GM18499 (cell line): ENCODE measurements around the gene HMX2.

Source experiments
- ATAC-seq: cut with Tn5 transposase; IDR thresholded peaks from one replicate; pipeline ENCODE4 v1.9.1; 2021; ENCODE audit warnings: moderate number of reproducible peaks; ENCODE audit not compliant: insufficient read depth, unreplicated experiment

HMX2 gene, protein sequence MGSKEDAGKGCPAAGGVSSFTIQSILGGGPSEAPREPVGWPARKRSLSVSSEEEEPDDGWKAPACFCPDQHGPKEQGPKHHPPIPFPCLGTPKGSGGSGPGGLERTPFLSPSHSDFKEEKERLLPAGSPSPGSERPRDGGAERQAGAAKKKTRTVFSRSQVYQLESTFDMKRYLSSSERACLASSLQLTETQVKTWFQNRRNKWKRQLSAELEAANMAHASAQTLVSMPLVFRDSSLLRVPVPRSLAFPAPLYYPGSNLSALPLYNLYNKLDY

DNA sequence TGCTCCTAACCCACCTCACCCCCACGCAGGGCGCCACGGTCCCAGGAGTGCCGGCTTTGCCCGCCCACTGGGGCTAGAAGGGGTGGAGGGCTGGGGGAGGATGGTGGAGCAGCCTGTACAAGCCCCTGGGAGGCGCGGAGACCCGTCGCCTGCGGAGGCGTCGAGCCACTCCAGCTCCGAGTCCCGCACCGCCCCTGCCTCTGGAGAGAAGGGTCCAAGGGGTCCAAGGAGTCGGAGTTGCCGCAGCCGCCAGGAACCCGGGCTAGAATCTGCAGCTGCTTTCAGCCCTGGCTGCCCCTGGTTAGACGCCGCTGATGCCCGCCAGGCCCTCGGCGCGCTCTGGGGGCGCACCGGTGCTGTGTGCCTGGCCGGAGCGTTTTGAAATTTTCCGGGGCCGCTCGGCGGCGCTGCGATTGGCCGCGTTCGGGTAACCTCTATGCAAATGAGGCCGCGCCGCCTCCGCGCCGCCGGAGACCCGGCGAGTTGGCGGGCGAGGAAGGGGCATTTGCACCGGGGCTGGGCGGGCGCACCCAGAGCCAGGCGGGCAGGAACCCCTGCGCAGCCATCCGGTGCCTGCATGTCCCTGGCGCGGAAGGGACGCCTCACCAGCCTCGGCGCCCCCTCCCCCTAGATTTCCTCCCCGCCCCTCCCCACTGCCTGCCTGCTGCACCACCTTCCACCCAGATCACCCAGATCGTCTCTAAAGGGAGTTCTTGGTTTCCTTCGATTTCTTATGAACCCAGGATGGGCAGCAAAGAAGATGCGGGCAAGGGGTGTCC, at the start of gene HMX2:
Gene HMX2, plus strand, starts transcription at position 502 of the 779 bp plus-strand sequence. Its CDS starts 243 bp downstream, at position 745.
- ATAC-seq = no peak

DNA sequence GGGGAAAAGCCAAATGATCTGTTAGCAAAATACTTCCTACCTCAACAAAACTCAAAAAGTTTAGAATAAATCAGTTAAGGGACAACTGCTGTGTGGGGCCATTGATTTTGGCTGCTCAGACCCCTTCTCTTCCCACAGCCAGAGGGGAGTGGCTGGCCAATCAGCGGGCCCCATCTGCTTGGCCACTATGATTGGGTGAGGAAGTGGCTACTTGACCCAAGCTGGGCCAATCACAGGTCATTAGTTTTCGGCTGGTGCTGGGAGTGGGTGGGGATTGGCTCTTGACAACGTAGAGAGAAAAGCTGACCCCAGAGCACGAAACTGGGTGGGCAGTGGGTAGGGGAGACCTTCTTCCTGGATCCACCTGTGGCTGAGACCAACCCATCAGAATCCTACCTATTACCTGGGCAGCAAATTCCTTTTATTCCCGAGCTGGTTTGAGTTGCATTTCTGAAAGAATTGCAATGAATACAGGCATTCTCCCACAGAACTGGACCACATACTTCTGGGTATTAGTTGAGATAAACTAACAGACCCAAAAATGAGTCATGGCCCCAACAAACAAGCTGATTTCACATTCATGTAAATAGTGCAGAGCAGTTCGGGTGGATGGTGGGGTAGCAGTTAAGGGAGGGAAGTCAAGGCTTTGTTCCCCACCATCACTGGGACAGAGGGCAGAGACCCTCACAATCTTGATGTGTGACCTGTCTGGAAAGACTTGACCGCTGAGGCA, 47.7 kb upstream of the HMX2 start:
- no peak for ATAC-seq

DNA sequence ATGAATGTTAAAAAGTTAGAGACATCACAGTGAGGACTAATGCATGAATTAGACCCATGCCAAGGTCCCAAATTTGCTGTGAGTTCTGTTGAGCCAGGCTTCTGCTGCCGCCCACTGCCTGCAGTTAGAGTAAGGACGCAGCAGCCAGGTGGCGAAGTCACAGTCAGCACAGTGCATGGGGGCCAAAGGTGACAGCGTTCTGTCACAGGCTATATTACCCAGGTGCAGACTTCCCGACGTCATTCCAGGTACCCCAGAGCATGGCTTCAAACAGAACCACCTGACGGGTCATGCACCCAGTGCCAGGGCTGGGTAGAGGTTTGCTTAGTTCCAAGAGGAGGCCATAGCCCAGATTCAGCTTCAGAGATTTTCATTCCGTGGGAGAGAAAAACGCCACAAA, 46.1 kb upstream of the HMX2 start:
- no peak for ATAC-seq

- no peak for ATAC-seq
Observed at GRCh38 chr10:123102673-123103072, 45.3 kb upstream of the HMX2 start.

DNA sequence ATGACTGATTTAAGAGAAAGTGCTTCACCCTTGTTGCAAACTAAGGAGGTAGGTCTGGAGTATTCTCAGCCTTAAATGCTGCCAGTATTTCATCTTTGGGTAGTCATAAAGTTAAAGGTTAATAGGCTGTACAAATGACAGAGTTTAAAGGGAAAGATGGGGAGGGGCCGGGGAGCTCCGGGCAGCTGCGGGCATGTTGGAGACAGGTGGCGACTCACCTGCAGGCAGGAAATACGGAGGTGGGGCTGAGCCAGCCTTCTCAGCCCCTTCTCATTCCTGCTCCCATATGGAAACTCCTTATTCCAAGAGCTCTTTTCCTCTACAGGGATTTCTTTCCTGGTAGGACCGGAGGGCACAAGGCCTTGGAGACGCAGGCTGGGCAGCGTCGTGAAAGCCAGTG, 44.0 kb upstream of the HMX2 start:
- no peak for ATAC-seq

DNA sequence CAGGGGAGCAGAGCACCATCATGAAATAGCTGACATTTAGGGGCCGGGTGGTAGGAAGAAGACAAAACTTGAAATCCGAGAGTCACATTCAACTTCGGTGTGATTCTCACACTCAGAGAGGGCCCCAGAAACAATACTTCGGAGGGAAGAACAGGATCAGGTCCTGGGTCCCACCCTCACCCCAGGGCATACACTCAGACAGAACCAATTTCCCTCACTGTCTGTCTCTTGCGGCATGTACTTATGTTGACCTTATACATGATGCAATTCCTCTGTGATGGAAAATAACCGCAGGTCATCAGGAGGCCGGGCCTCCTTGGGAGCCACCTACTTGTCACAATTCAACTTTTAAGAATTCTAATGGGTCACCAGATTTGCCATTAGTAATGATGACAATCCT, 38.5 kb upstream of the HMX2 start:
- ATAC-seq = no peak

DNA sequence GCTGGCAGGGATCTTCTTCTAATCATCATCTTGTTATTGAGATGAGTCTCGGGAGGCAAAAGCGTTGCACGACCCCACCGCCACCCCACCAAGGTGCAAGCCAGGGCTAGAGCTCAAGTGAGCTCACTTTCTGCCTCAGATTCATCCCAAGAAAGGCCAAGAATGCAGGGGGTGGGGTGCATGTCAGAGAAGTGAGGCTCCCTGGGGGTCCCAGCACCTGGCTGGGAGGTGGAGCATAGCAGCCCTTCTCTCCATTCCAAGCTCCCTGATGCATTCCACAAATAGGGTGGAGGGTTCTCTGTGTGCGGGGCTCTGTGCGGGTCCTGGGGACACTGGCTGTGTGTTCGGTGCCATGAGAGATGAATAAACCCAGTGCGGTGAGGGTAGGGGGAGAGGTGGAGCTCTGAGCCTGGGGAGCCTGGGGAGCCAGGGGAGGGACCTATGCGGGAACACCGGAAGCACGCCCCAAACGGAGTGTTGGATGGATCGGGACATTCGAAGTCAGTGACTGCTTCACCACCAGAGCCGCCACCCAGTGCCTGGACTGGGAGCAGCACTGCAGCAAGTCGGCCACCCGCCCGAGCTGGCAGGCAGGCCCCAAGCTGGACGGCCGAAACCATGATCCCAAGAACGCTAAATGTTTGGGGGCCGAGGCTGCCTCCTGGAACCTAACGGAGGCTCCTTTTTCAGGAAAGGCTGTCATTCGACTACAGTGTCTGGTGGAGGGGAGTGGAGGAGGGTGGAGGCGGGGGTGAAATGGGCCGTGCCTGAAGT, 30.1 kb upstream of the HMX2 start:
- no peak for ATAC-seq

- no peak for ATAC-seq
Observed at GRCh38 chr10:123119081-123119480, 28.9 kb upstream of the HMX2 start.

DNA sequence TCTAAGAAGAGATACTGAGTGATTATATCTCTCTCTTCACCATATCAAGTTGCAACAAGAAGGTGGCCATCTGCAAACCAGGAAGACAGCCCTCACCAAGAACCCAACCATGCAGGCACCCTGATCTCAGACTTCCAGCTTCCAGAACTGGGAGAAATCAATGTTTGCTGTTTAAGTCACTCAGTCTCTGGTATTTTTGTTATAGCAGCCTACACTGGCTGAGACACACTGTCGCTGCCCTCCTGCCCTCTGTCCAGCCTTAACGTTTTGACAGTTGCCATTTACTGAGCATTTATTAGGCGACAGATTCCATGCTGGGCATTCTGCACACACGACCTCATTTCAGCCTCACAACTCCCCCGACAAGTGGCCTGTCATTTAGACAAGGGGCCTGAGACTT, 21.7 kb upstream of the HMX2 start:
- no peak for ATAC-seq

- no peak for ATAC-seq
Observed at GRCh38 chr10:123129618-123130271, 18.2 kb upstream of the HMX2 start.

DNA sequence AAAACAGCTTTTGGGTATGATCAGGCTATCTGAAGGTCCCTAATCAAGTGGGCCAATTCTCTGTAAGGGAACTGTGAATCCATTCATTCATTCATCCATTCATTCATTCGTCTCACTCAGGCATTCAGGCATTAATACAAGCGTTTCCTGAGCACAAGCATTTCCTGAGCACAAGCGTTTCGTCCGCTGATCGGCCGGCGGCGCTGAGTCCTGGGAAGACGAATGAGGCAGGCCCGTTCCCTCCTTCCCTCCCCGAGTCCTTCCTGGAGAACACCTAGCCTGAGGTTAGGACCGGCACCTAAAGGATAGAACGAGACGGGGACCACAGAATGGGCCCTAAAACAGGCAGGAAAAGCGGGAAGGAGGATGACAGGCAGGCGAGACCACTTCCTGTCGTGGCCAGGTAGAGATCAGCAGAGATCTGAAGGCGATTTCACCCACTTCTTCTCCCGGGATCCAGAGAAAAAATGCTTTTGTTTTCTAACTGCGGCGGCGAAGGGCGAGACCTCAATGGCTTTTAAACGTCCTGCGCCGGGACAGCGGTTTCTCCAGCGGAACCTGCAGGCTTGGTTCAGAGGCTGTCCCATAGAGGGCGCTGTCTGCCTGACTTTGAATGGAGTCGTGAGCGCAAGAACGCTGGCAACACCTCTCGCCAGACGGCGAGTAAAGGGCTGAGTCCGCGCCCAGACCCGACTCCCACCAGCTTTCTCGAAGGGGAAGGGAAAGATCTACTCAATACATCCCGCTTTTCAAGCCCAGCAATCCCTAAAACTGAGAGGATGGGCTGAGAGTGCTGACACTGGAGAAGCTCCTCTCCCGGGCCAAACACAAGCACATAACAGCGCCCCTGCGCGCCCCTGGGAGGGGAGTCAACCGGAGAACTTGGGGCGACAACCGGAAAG, 15.1 kb upstream of the HMX2 start:
- ATAC-seq = no peak

DNA sequence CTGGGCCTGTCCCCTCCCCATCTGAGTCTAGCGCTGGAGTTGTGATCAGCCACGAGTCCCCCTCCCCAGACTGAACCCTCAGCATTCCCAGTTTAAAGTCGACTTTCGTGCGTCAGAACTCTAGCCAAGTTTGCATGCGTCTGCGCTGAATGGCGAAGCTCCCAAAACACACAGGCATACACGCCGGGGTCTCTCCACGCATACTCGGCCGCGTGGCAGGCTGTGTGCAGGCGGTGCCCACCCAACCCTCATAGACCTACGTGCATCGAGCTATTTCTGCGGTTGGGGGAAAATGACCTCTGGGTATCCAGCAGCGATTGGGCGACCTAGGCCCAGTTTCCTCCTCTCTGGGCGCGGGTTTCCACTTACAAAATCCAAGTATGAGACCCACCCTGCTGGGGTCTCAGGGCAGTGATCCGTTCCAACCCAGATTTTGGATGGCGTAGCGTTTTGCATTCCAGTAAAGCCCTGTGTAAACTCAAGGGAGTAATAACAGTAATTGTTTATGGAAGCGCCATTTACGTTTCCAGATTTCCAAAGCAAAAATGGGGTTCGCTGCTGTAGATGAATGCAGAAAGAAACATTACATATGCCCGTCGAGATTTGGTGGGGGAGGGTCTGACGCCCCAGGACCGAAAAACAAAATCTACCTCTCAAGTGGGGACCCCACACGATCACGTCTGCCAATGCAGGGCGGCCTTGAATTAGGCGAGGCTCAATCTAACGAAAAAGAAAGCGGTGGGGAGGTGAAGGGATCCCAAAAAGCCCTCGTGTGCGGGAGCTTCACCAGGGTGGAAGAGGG, 14.2 kb upstream of the HMX2 start:
- no peak for ATAC-seq

GRCh38 chr10:123134343-123134914, 13.5 kb upstream of the HMX2 start:
- no peak for ATAC-seq

DNA sequence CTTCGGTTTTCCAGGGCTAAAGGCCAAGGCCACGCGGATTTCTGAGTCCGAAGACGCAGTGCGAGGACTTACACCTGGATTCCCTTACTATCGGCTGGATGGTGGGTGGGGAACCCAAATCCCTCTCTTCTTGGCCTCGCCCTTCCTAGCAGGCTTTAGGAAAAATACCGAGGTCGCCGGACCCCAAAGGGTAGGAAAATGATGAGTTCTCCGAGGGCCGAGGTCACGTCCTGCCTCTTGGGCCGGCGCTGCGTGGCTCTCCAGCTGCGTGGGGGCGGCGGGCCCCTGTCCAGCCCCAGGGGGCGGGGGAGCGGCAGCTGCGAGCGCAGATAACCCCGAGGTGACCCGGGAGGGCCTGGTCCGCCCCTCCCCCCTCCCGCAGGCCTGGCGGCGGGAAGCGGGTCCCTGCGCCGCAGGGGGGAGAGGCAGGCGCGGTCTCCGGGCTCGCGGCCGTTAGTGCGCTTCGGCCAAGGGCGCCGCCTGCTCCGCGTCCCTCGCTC, 13.0 kb upstream of the HMX2 start:
- no peak for ATAC-seq

DNA sequence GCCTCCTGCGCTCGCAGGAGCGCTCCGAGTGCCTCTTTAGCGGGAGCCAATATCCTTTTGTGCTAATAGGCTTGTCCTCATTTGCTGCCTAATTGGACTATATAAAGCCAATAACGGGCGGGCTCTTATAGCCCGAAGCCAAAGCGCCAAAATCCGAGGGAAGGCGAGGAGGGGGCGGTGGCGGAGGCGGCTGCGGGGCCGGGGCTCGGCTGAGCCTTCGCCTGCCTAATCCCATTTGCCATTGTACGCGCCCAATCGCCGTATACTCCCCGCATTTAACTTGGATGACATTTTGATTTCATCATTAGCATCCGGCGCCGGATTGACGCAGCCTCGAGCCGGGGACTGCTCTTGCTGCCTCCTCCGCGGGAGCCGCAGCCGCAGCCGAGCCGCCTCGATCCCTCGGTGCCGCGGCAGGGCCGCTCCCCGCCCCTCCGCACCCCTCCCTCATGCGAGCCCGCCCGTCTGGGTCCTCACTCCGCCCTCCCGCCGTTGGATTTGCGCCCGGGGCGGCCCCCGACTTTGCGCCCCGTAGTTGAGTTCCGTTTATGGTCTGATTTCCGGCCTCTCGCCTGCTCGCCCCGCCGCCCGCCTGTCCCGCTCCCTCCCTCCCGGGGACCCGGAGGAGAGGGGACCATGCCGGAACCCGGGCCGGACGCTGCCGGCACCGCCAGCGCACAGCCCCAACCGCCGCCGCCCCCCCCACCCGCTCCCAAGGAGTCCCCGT, 12.4 kb upstream of the HMX2 start, which contains the start of gene HMX3:
Gene HMX3, plus strand, starts transcription at position 556 of the 727 bp plus-strand sequence. Its CDS starts 81 bp downstream, at position 637.
- no peak for ATAC-seq

GRCh38 chr10:123136221-123136805, 11.6 kb upstream of the HMX2 start:
- no peak for ATAC-seq
